HG03103 (cell line): ENCODE measurements around the gene EEF2KMT.
A peak's percentile ranks its signal among the peaks of the same experiment; 100 is the strongest.
"Not testable (repeated sequence)": the region's sequence is repeated elsewhere in the genome, so short reads cannot be mapped to it uniquely, and the experiment has no call there.

ENCODE experiments used
- ATAC-seq: cut with Tn5 transposase; IDR thresholded peaks from one replicate; pipeline ENCODE4 v1.9.1; 2021; ENCODE audit warnings: low read depth; ENCODE audit not compliant: unreplicated experiment

The EEF2KMT gene

GRCh38 chr16:5097470-5098220 is at the start of gene EEF2KMT:
Gene EEF2KMT, minus strand, starts transcription at chr16:5097795. Its CDS starts 56 bp downstream, at chr16:5097739.
- ATAC-seq, result peak; percentile 94

GRCh38 chr16:5144621-5144956 is 47.0 kb upstream of the EEF2KMT start:
- ATAC-seq, result not testable (repeated sequence)

- ATAC-seq, result no peak
Measured at GRCh38 chr16:5143761-5144620, 46.4 kb upstream of the EEF2KMT start.

- ATAC-seq, result not testable (repeated sequence)
Measured at GRCh38 chr16:5140151-5140550, 42.6 kb upstream of the EEF2KMT start.

- ATAC-seq, result not testable (repeated sequence)
Measured at GRCh38 chr16:5134739-5135452, 37.3 kb upstream of the EEF2KMT start.

- ATAC-seq, result not testable (repeated sequence)
Measured at GRCh38 chr16:5132915-5133600, 35.5 kb upstream of the EEF2KMT start.

GRCh38 chr16:5131467-5132004 is 33.9 kb upstream of the EEF2KMT start:
- ATAC-seq, result not testable (repeated sequence)

- ATAC-seq, result not testable (repeated sequence)
Measured at GRCh38 chr16:5117300-5118087, 19.9 kb upstream of the EEF2KMT start.

- ATAC-seq, result not testable (repeated sequence)
Measured at GRCh38 chr16:5116780-5117295, 19.2 kb upstream of the EEF2KMT start.

GRCh38 chr16:5110933-5111332 is 13.3 kb upstream of the EEF2KMT start:
- not testable (repeated sequence) for ATAC-seq

GRCh38 chr16:5108505-5109158 is 11.0 kb upstream of the EEF2KMT start:
- ATAC-seq, result no peak

GRCh38 chr16:5105039-5105438 is 7.4 kb upstream of the EEF2KMT start:
- ATAC-seq, result not testable (repeated sequence)

- not testable (repeated sequence) for ATAC-seq
Measured at GRCh38 chr16:5103296-5104032, 5.9 kb upstream of the EEF2KMT start.

GRCh38 chr16:5099174-5099573 is 1.6 kb upstream of the EEF2KMT start:
- ATAC-seq, result not testable (repeated sequence)

GRCh38 chr16:5098221-5099159 is 895 bp upstream of the EEF2KMT start:
- ATAC-seq, result peak; percentile 77

- not testable (repeated sequence) for ATAC-seq
Measured at GRCh38 chr16:5097061-5097469, 530 bp downstream of the EEF2KMT start.
